H1 (cell line): Measurements from ENCODE around the gene GJB4. TPM values are rescaled to one million over a fixed set of nuclear protein-coding genes. Genes with fewer than 3 reads are reported as not detected.

Experiments
- CTCF ChIA-PET: fragments of 300-600 bp; sonication (Branson Sonifier 250); formaldehyde crosslinking; loops from one replicate; lab custom pipeline; 2021; ENCODE audit not compliant: partially characterized antibody; lab: Charles Lee
- POLR2A ChIA-PET: fragments of 300-600 bp; sonication (Branson Sonifier 250); formaldehyde crosslinking; loops from one replicate; lab custom pipeline; 2021; ENCODE audit warnings: inconsistent platforms; ENCODE audit not compliant: partially characterized antibody; lab: Charles Lee
- DNase-seq, 2 experiments: peaks; one replicate each; pipeline versions ENCODE4 v3.0.0 to v3.0.0-alpha.2; 2010 to 2022; ENCODE audit warnings: low spot score in 2 of 2, low read depth in 1 of 2, mixed read lengths in 1 of 2
- FAIRE-seq: peaks from 2 replicates; lab custom pipeline; 2011; peaks lifted over from hg19 to GRCh38; lab: Jason Lieb, UNC
- H2AFZ ChIP-seq: 2 replicates; pipeline ENCODE4 v1.8.1; 2012; ENCODE audit warnings: low read length, inconsistent platforms
- H2AK5ac ChIP-seq: 2 replicates; pipeline ENCODE4 v1.6.1; 2013; ENCODE audit warnings: low read depth, low read length
- H2BK120ac ChIP-seq: replicated peaks from 2 replicates; pipeline ENCODE3; 2013; ENCODE audit warnings: low read depth, low read length, inconsistent platforms
- H2BK12ac ChIP-seq: 2 replicates; pipeline ENCODE4 v1.6.1; 2013; ENCODE audit warnings: low read depth, low read length
- H2BK15ac ChIP-seq: 2 replicates; pipeline ENCODE4 v1.6.1; 2013; ENCODE audit warnings: low read length
- H2BK20ac ChIP-seq: 2 replicates; pipeline ENCODE4 v1.6.1; 2013; ENCODE audit warnings: low read length
- H2BK5ac ChIP-seq: 2 replicates; pipeline ENCODE4 v1.6.1; 2013; ENCODE audit warnings: low read depth, low read length
- H3K14ac ChIP-seq: 2 replicates; pipeline ENCODE4 v1.6.1; 2013; ENCODE audit warnings: inconsistent platforms; ENCODE audit not compliant: insufficient read length
- H3K18ac ChIP-seq: 2 replicates; pipeline ENCODE4 v1.6.1; 2013; ENCODE audit warnings: low read length; ENCODE audit errors: extremely low read depth
- H3K23ac ChIP-seq: 2 replicates; pipeline ENCODE4 v1.6.1; 2013; ENCODE audit warnings: inconsistent platforms; ENCODE audit not compliant: insufficient read length
- H3K23me2 ChIP-seq: 2 replicates; pipeline ENCODE4 v1.6.1; 2013; ENCODE audit warnings: low read depth, low read length
- H3K27ac ChIP-seq: 2 replicates; pipeline ENCODE4 v1.6.1; 2011; ENCODE audit warnings: low read depth, low read length, inconsistent platforms
- H3K27me3 ChIP-seq, 4 experiments: replicated peaks in 1 of 4; 1 replicate in 1 of 4; 2 replicates in 3 of 4; pipeline versions ENCODE4 v1.6.1 to v1.8.1; 2011 to 2013; ENCODE audit warnings: low read length in 3 of 4, mild to moderate bottlenecking in 3 of 4, inconsistent platforms in 2 of 4, mixed read lengths in 2 of 4, moderate library complexity in 1 of 4; ENCODE audit not compliant: control insufficient read depth in 3 of 4, insufficient read depth in 3 of 4; ENCODE audit errors: extremely low read depth in 1 of 4
- H3K36me3 ChIP-seq, 4 experiments: 2 replicates each; pipeline versions ENCODE4 v1.6.1 to v1.8.1; 2011 to 2013; ENCODE audit warnings: mild to moderate bottlenecking in 4 of 4, low read length in 3 of 4, moderate library complexity in 2 of 4, control low read depth in 1 of 4, inconsistent platforms in 1 of 4; ENCODE audit not compliant: insufficient read depth in 4 of 4, control insufficient read depth in 2 of 4
- H3K4ac ChIP-seq: replicated peaks from 2 replicates; pipeline ENCODE3; 2013; ENCODE audit warnings: low read length, low read depth, mixed read lengths, inconsistent platforms; ENCODE audit not compliant: insufficient read length
- H3K4me1 ChIP-seq, 4 experiments: replicated peaks in 1 of 4; 1 replicate in 1 of 4; 2 replicates in 3 of 4; pipeline versions ENCODE4 v1.6.1 to v1.8.1; 2011 to 2013; ENCODE audit warnings: low read length in 3 of 4, inconsistent platforms in 2 of 4, mixed read lengths in 1 of 4; ENCODE audit not compliant: insufficient read depth in 4 of 4, control insufficient read depth in 3 of 4
- H3K4me2 ChIP-seq, 2 experiments: 2 replicates each; pipeline versions ENCODE4 v1.6.1 to v1.8.1; 2011 to 2013; ENCODE audit warnings: low read depth in 2 of 2, low read length in 2 of 2, control low read depth in 1 of 2, inconsistent platforms in 1 of 2, mild to moderate bottlenecking in 1 of 2; ENCODE audit not compliant: insufficient read depth in 1 of 2
- H3K4me3 ChIP-seq, 4 experiments: fragments of 200-600, 300-600 bp in 1 of 4; sonication (generic), shearing (Covaris generic), sonication (Bioruptor Twin) in 1 of 4; 2 replicates each; pipeline versions ENCODE4 v1.5.1 to v1.8.1; 2011 to 2016; ENCODE audit warnings: low read length in 4 of 4, low read depth in 3 of 4, control low read depth in 2 of 4, inconsistent platforms in 2 of 4, mild to moderate bottlenecking in 2 of 4, mixed read lengths in 1 of 4, moderate library complexity in 1 of 4; ENCODE audit not compliant: insufficient read depth in 2 of 4; ENCODE audit errors: extremely low read depth in 1 of 4
- H3K56ac ChIP-seq: replicated peaks from 2 replicates; pipeline ENCODE3; 2013; ENCODE audit warnings: low read depth, mild to moderate bottlenecking, mixed read lengths, low read length, inconsistent platforms; ENCODE audit not compliant: insufficient read length
- H3K79me1 ChIP-seq: 2 replicates; pipeline ENCODE4 v1.6.1; 2013; ENCODE audit warnings: low read depth, low read length, control low read depth
- H3K79me2 ChIP-seq, 2 experiments: 2 replicates each; pipeline versions ENCODE4 v1.6.1 to v1.8.1; 2012 to 2013; ENCODE audit warnings: low read length in 2 of 2, mild to moderate bottlenecking in 2 of 2, inconsistent platforms in 1 of 2; ENCODE audit not compliant: insufficient read depth in 2 of 2, control insufficient read depth in 1 of 2
- H3K9ac ChIP-seq, 4 experiments: replicated peaks in 1 of 4; 1 replicate in 1 of 4; 2 replicates in 3 of 4; pipeline versions ENCODE4 v1.6.1 to v1.8.1; 2011 to 2013; ENCODE audit warnings: low read depth in 3 of 4, low read length in 3 of 4, control low read depth in 2 of 4, mild to moderate bottlenecking in 2 of 4, moderate library complexity in 2 of 4, inconsistent platforms in 1 of 4; ENCODE audit errors: extremely low read depth in 1 of 4
- H3K9me3 ChIP-seq, 2 experiments: 2 replicates each; pipeline versions ENCODE4 v1.6.1 to v1.8.1; 2012 to 2013; ENCODE audit warnings: mild to moderate bottlenecking in 2 of 2, moderate library complexity in 2 of 2, control low read depth in 1 of 2, inconsistent platforms in 1 of 2, low read depth in 1 of 2, low read length in 1 of 2, mixed read lengths in 1 of 2; ENCODE audit not compliant: insufficient read depth in 2 of 2
- H4K20me1 ChIP-seq, 2 experiments: replicated peaks in 1 of 2; 2 replicates each; pipeline versions ENCODE3 to v1.8.1; 2011 to 2013; ENCODE audit warnings: inconsistent platforms in 2 of 2, low read length in 2 of 2, mild to moderate bottlenecking in 1 of 2; ENCODE audit not compliant: insufficient read depth in 2 of 2, control insufficient read depth in 1 of 2
- H4K5ac ChIP-seq: 2 replicates; pipeline ENCODE4 v1.6.1; 2013; ENCODE audit warnings: low read length, low read depth, mixed read lengths, inconsistent platforms; ENCODE audit not compliant: insufficient read length
- H4K8ac ChIP-seq: 2 replicates; pipeline ENCODE4 v1.8.0; 2013; ENCODE audit warnings: mild to moderate bottlenecking, moderate library complexity, low read length, inconsistent platforms; ENCODE audit not compliant: insufficient read depth; ENCODE audit errors: extremely low read depth
- H4K91ac ChIP-seq: replicated peaks from 2 replicates; pipeline ENCODE3; 2013; ENCODE audit warnings: low read length, mixed read lengths, inconsistent platforms; ENCODE audit not compliant: insufficient read length
- ATF2 ChIP-seq: IDR thresholded peaks from 2 replicates; pipeline ENCODE4 v1.6.1; 2012; ENCODE audit warnings: low read length, inconsistent platforms
- CEBPB ChIP-seq: IDR thresholded peaks from 2 replicates; pipeline ENCODE4 v1.6.1; 2012; ENCODE audit warnings: low read depth, low read length
- CTCF ChIP-seq, 3 experiments: IDR thresholded peaks; 1 replicate in 2 of 3; 2 replicates in 1 of 3; pipeline versions ENCODE4 v1.5.1 to v1.6.1; 2011; ENCODE audit warnings: low read length in 3 of 3, mild to moderate bottlenecking in 3 of 3, inconsistent platforms in 2 of 3, low read depth in 1 of 3, moderate library complexity in 1 of 3; ENCODE audit not compliant: insufficient read depth in 1 of 3; ENCODE audit errors: control extremely low read depth in 1 of 3
- JUN ChIP-seq: IDR thresholded peaks from 2 replicates; pipeline ENCODE4 v1.6.1; 2011; ENCODE audit warnings: low read depth, mild to moderate bottlenecking, improper control_type of control experiment, low read length
- JUND ChIP-seq: IDR thresholded peaks from 2 replicates; pipeline ENCODE4 v1.6.1; 2011; ENCODE audit warnings: mild to moderate bottlenecking, improper control_type of control experiment, low read length
- RAD21 ChIP-seq, 2 experiments: IDR thresholded peaks in 1 of 2; conservative IDR thresholded peaks in 1 of 2; 2 replicates each; pipeline ENCODE4 v1.6.1; 2011; ENCODE audit warnings: low read depth in 2 of 2, low read length in 2 of 2, improper control_type of control experiment in 1 of 2, inconsistent platforms in 1 of 2, mild to moderate bottlenecking in 1 of 2, moderate library complexity in 1 of 2
- SP2 ChIP-seq: IDR thresholded peaks from 2 replicates; pipeline ENCODE4 v1.6.1; 2012; ENCODE audit warnings: mild to moderate bottlenecking, low read length, inconsistent platforms
- WGBS, 2 experiments: shearing (Covaris generic) in 1 of 2; methylation state at CpG; one replicate each; pipeline versions ENCODE4 v1.1.6 to v1.1.7; 2013 to 2015; ENCODE audit warnings: low lambda C conversion rate in 2 of 2, mixed read lengths in 2 of 2, inconsistent platforms in 1 of 2, low coverage in 1 of 2, missing lambda C conversion rate in 1 of 2; ENCODE audit not compliant: insufficient replicate concordance in 2 of 2, insufficient coverage in 1 of 2, insufficient read length in 1 of 2; ENCODE audit errors: extremely low coverage in 1 of 2, missing lambda C conversion rate in 1 of 2; 5-methylcytosine and 5-hydroxymethylcytosine counted together
- polyA plus RNA-seq, 7 experiments: library from polyadenylated mRNA; depleted of rRNA in 3 of 7; stranded (reverse) in 5 of 7; unstranded in 2 of 7; fragments of >200 nt in 5 of 7; fragments of 200-250 nt in 2 of 7; gene quantifications; 1 replicate in 5 of 7; 2 replicates in 1 of 7; 4 replicates in 1 of 7; pipeline versions ENCODE4 v1.2.1 to v1.2.3, GENCODE V29; 2011 to 2013; ENCODE audit warnings: missing spikeins in 2 of 7, mixed read lengths in 2 of 7
- total RNA-seq: library from RNA; stranded (reverse); fragmentation: NEBNext Ultra II Directional; extraction: Animal tissue kit (Norgen Biotek cat#: 25700); gene quantifications from 2 replicates; pipeline ENCODE4 v1.2.1, GENCODE V29; 2021

Gene GJB4
- total and polyA plus RNA-seq, 2 of the 8 experiments (the other 6 are each of a cell fraction or from before 2014, with no cell fraction given), result 0.20 to 0.41 TPM

GRCh38 chr1:34740161-34740868, 19.2 kb upstream of the GJB4 start:
- Histone ChIP-seq H3K9me3 (no peaks in the 10 kb centered on the region), H4K91ac (no peak overlapping the region), H3K27me3 (peaks cover 0 to 13% (median 5%) of the 10 kb centered on the region in 4 experiments; a peak in 5 of 7 replicates), H2BK15ac (no peak overlapping the region), H3K4me1 (peaks cover 0 to 5% (median 1%) of the 10 kb centered on the region in 4 experiments; a peak in 5 of 7 replicates), H3K9ac (no peak overlapping the region), H3K36me3 (no peaks in the 10 kb centered on the region), H3K27ac (no peak overlapping the region), H3K79me1 (no peaks in the 10 kb centered on the region), H4K20me1 (no peaks in the 10 kb centered on the region), H3K56ac (no peak overlapping the region), H3K23me2 (no peaks in the 10 kb centered on the region; the same call in 1 of the 2 replicates), H2BK5ac (no peak overlapping the region), H3K4me2 (no peak overlapping the region), H3K23ac (no peak overlapping the region), H2BK120ac (no peak overlapping the region), H3K4me3 (no peak overlapping the region), H2AK5ac (no peak overlapping the region), H2AFZ (no peak overlapping the region), H3K18ac (no peak overlapping the region; the same call in 1 of the 2 replicates), H4K5ac (no peak overlapping the region), H4K8ac (no peak overlapping the region), H3K4ac (no peak overlapping the region), H3K79me2 (no peaks in the 10 kb centered on the region), H3K14ac (no peak overlapping the region), H2BK12ac (no peak overlapping the region), H2BK20ac (no peak overlapping the region)
- CTCF ChIA-PET, result interaction anchor here (0.7 to 5.4 kb wide), 13 partner anchors 12 to 280 kb away, joined by 3 to 42 read pairs (median 5); partner anchors contain the start of genes GJB3, GJB4 and GJB5
- DNase-seq, result no peak
- no peak for FAIRE-seq
- POLR2A ChIA-PET, result interaction anchor here (0.6 to 1.5 kb wide), 4 partner anchors 19 to 281 kb away, joined by 3 read pairs; no protein-coding TSS in a partner anchor
- no peak for TF ChIP-seq ATF2
- peak; percentile 65 for TF ChIP-seq CEBPB
- peak; percentile 41 to 47 (median 46); a peak in 3 of 4 replicates for TF ChIP-seq CTCF (IDR thresholded peaks at IDR 0.05; ENCODE audit: control extremely low read depth in 1 of 3, insufficient read depth in 1 of 3, low read depth in 1 of 3, low read length in 3 of 3)
- peak; percentile 81 for TF ChIP-seq JUND
- TF ChIP-seq RAD21 (IDR thresholded peaks at IDR 0.05 in 1 of 2, conservative IDR thresholded peaks at IDR 0.05 in 1 of 2; ENCODE audit: low read depth in 2 of 2, low read length in 2 of 2), result peak; percentile 52 to 57; a peak in 3 of 4 replicates
- TF ChIP-seq JUN, result 0 out of 2 replicates have a peak, but pooled peaks have one; percentile 7
- TF ChIP-seq SP2, result no peak
- WGBS, 2 experiments, result 72% methylated on average over 18 of the region's 18 CpGs; no CpG with 5 or more reads in 1 of the 2 experiments
